Measurements from ENCODE around the gene ARID3B.
A peak's percentile ranks its signal among the peaks of the same experiment; 100 is the strongest.
"Not testable (repeated sequence)": the region's sequence is repeated elsewhere in the genome, so short reads cannot be mapped to it uniquely, and the experiment has no call there.

Gene ARID3B

DNA sequence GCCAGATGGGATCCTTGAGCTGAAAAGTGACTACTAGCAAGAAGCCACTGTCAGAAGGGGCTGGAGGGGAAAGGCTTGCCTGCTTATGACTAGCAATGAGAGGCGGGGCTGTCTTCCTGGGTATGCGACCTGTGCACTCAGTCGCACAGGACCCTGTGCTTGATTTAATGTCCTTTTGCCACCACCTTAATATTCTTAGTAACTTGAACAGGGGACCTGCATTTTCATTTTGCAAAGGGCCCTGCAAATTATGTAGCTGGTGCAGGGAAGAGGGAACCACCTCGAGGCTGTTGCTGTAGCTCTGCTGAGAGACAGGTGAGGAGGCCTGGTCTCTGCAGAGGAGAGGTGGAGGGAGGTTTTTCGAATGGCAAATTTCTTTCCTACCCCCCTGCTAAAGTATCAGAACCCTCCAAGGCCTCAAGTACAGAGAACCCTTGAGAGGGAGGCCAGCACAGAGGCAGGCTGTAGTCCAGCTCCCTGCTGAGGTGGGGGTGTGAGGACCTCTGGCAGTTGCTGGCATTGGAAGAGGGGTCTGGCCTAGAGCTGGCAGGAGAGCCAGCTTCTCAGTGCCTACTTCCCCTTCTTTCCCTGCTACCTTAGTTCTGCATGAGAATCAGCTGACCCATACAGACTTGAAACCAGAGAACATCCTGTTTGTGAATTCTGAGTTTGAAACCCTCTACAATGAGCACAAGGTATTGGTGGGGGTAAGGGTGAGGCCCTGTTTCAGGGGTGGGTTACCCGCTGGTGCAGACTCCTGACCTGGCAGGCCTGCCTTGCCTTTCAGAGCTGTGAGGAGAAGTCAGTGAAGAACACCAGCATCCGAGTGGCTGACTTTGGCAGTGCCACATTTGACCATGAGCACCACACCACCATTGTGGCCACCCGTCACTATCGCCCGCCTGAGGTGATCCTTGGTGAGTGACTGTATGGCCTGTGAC, 86.0 kb downstream of the ARID3B start:
- no peak overlapping the region for H3K9ac ChIP-seq (ENCODE audit: low read depth in 1 of 2, low read length in 2 of 2)

DNA sequence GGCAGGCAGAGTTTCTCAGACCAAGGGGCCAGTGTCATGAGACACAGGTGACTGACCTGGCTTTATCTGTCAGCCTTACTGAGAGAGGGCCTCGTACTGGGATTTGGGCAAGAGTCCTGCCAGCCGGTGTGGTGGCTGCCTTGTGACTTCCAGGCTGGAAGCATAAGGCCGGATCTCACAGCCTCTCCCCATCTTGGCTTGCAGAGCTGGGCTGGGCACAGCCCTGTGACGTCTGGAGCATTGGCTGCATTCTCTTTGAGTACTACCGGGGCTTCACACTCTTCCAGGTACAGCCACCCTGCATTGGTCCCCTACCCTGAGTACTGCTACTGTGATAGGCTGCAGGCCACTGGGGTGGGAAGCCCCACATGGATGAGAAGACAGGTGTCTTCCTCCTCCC, 86.7 kb downstream of the ARID3B start:
- peak overlapping the region in 1 of 2 donors; percentile 67 for H3K27ac ChIP-seq (ENCODE audit: low read depth in 2 of 2, low read length in 2 of 2)
- H3K9me3 ChIP-seq (ENCODE audit: control insufficient read depth in 2 of 2, low read length in 2 of 2): no peaks in the 10 kb centered on the region
- H3K36me3 ChIP-seq (ENCODE audit: control insufficient read depth in 2 of 2, insufficient read depth in 2 of 2, low read length in 2 of 2): peaks cover 89 to 95% of the 10 kb centered on the region in 2 donors
- no peaks in the 10 kb centered on the region for H3K27me3 ChIP-seq (ENCODE audit: control insufficient read depth in 2 of 2, insufficient read depth in 2 of 2, low read length in 2 of 2)
- H3K9ac ChIP-seq (ENCODE audit: low read depth in 1 of 2, low read length in 2 of 2): no peak overlapping the region
- H3K4me1 ChIP-seq (ENCODE audit: control insufficient read depth in 2 of 2, insufficient read depth in 2 of 2, low read length in 2 of 2): peaks cover 0 to 8% of the 10 kb centered on the region in 2 donors
- no peak overlapping the region for H3K4me3 ChIP-seq (ENCODE audit: low read length in 2 of 2)

More for the DNA sequence above, 86.0 kb downstream of the ARID3B start:
- Histone ChIP-seq H3K4me1 (ENCODE audit: control insufficient read depth in 2 of 2, insufficient read depth in 2 of 2, low read length in 2 of 2) (peaks cover 0 to 8% of the 10 kb centered on the region in 2 donors), H3K27me3 (ENCODE audit: control insufficient read depth in 2 of 2, insufficient read depth in 2 of 2, low read length in 2 of 2) (no peaks in the 10 kb centered on the region), H3K9me3 (ENCODE audit: control insufficient read depth in 2 of 2, low read length in 2 of 2) (no peaks in the 10 kb centered on the region), H3K4me3 (ENCODE audit: low read length in 2 of 2) (no peak overlapping the region), H3K27ac (ENCODE audit: low read depth in 2 of 2, low read length in 2 of 2) (peak overlapping the region in 1 of 2 donors; percentile 67), H3K36me3 (ENCODE audit: control insufficient read depth in 2 of 2, insufficient read depth in 2 of 2, low read length in 2 of 2) (peaks cover 91 to 95% of the 10 kb centered on the region in 2 donors)

DNA sequence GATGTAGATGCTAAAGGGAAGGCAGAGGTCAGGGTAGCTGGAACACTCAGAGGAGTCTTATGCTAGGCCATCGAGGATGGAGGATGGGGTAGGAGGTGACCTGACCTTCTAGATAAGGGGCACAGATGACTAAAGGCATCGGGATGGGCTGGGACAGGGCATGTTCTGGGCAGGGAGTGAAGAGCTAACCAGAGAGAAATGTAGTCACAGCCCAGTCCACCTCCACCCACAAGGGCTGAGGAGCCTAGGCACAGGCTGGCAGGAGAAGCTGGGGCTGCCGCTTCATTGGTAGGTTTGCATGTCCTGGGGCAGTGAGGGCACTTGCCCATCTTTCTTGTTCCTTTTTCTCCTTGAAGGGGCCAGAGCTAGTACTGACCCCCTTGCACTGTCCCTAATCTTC, 87.2 kb downstream of the ARID3B start:
- Histone ChIP-seq H3K4me1 (ENCODE audit: control insufficient read depth in 2 of 2, insufficient read depth in 2 of 2, low read length in 2 of 2) (peaks cover 0 to 8% of the 10 kb centered on the region in 2 donors), H3K27me3 (ENCODE audit: control insufficient read depth in 2 of 2, insufficient read depth in 2 of 2, low read length in 2 of 2) (no peaks in the 10 kb centered on the region), H3K9me3 (ENCODE audit: control insufficient read depth in 2 of 2, low read length in 2 of 2) (no peaks in the 10 kb centered on the region), H3K27ac (ENCODE audit: low read depth in 2 of 2, low read length in 2 of 2) (no peak overlapping the region), H3K4me3 (ENCODE audit: low read length in 2 of 2) (no peak overlapping the region), H3K36me3 (ENCODE audit: control insufficient read depth in 2 of 2, insufficient read depth in 2 of 2, low read length in 2 of 2) (peaks cover 89 to 95% of the 10 kb centered on the region in 2 donors), H3K9ac (ENCODE audit: low read depth in 1 of 2, low read length in 2 of 2) (no peak overlapping the region)

DNA sequence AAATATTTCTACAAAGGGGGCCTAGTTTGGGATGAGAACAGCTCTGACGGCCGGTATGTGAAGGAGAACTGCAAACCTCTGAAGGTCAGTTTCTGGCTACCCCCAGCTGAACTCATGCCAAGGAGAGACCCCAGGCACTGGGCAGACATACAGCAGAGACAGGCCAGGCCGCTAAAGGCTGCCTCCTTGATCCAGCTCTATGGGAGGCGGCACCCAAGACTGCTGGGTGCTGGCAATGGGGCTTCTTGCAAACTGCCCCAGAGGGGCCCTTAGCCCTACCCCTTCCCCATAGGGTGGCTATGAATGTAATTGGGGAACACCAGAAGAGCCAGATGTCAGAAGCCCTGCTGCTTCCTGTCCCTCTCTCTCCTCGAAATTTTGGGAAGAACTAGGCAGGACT, 87.9 kb downstream of the ARID3B start:
- no peak overlapping the region for H3K4me3 ChIP-seq (ENCODE audit: low read length in 2 of 2)
- no peak overlapping the region for H3K27ac ChIP-seq (ENCODE audit: low read depth in 2 of 2, low read length in 2 of 2)
- H3K36me3 ChIP-seq (ENCODE audit: control insufficient read depth in 2 of 2, insufficient read depth in 2 of 2, low read length in 2 of 2): peaks cover 85 to 92% of the 10 kb centered on the region in 2 donors
- H3K4me1 ChIP-seq (ENCODE audit: control insufficient read depth in 2 of 2, insufficient read depth in 2 of 2, low read length in 2 of 2): peaks cover 0 to 8% of the 10 kb centered on the region in 2 donors
- no peak overlapping the region for H3K9ac ChIP-seq (ENCODE audit: low read depth in 1 of 2, low read length in 2 of 2)
- H3K9me3 ChIP-seq (ENCODE audit: control insufficient read depth in 2 of 2, low read length in 2 of 2): no peaks in the 10 kb centered on the region
- H3K27me3 ChIP-seq (ENCODE audit: control insufficient read depth in 2 of 2, insufficient read depth in 2 of 2, low read length in 2 of 2): no peaks in the 10 kb centered on the region

DNA sequence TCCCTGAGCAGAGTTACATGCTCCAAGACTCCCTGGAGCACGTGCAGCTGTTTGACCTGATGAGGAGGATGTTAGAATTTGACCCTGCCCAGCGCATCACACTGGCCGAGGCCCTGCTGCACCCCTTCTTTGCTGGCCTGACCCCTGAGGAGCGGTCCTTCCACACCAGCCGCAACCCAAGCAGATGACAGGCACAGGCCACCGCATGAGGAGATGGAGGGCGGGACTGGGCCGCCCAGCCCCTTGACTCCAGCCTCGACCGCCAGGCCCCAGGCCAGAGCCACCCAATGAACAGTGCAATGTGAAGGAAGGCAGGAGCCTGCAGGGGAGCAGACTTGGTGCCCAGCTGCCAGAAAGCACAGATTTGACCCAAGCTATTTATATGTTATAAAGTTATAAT, 88.7 kb downstream of the ARID3B start:
- H3K36me3 ChIP-seq (ENCODE audit: control insufficient read depth in 2 of 2, insufficient read depth in 2 of 2, low read length in 2 of 2): peaks cover 81 to 87% of the 10 kb centered on the region in 2 donors
- not testable (repeated sequence) for H3K27me3 ChIP-seq (ENCODE audit: control insufficient read depth in 2 of 2, insufficient read depth in 2 of 2, low read length in 2 of 2); H3K27ac ChIP-seq (ENCODE audit: low read depth in 2 of 2, low read length in 2 of 2); H3K4me3 ChIP-seq (ENCODE audit: low read length in 2 of 2); H3K9ac ChIP-seq (ENCODE audit: low read depth in 1 of 2, low read length in 2 of 2); H3K4me1 ChIP-seq (ENCODE audit: control insufficient read depth in 2 of 2, insufficient read depth in 2 of 2, low read length in 2 of 2); H3K9me3 ChIP-seq (ENCODE audit: control insufficient read depth in 2 of 2, low read length in 2 of 2)

DNA sequence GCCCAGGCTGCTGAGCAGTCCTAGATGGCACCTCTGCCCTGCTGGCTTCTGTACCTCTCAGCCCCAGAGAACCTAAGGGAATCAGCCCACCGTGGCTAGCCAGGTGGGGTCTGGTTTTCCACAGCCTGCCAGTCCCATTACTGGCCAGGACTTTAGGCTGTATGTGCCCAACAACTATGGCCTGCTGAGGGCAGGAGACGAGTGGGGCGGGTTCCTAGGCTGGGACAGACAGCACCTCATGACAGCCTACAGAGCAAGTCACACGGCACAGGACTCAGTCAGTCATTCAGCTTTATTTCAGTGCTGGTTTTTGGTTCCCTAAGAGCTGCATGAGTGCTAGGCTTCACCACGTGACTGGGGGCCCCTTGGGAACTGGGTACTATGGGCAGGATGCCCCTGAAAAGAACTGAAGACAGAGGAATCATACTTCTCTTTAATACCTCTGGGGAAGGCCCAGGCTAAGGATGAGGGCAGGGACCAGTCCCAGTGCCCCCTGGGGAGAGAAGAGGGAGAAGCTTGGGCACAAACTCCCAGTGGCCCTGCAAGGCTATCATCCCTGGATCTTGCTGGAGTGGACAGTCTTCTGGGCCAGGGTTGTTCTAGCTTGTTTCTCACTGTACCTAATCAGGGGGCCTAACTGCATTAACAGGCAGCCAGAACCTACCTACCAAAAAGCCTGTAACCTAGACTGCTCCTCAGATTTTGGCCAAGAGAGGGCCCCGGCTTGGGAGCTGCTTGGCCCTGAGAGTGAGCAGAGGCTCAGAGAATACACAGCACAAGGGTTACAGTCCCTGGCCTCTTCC, 89.5 kb downstream of the ARID3B start:
- Histone ChIP-seq H3K9ac (ENCODE audit: low read depth in 1 of 2, low read length in 2 of 2) (no peak overlapping the region), H3K4me1 (ENCODE audit: control insufficient read depth in 2 of 2, insufficient read depth in 2 of 2, low read length in 2 of 2) (peaks cover 0 to 8% of the 10 kb centered on the region in 2 donors), H3K36me3 (ENCODE audit: control insufficient read depth in 2 of 2, insufficient read depth in 2 of 2, low read length in 2 of 2) (peaks cover 81 to 87% of the 10 kb centered on the region in 2 donors), H3K27me3 (ENCODE audit: control insufficient read depth in 2 of 2, insufficient read depth in 2 of 2, low read length in 2 of 2) (no peaks in the 10 kb centered on the region), H3K4me3 (ENCODE audit: low read length in 2 of 2) (no peak overlapping the region), H3K27ac (ENCODE audit: low read depth in 2 of 2, low read length in 2 of 2) (no peak overlapping the region), H3K9me3 (ENCODE audit: control insufficient read depth in 2 of 2, low read length in 2 of 2) (no peaks in the 10 kb centered on the region)

DNA sequence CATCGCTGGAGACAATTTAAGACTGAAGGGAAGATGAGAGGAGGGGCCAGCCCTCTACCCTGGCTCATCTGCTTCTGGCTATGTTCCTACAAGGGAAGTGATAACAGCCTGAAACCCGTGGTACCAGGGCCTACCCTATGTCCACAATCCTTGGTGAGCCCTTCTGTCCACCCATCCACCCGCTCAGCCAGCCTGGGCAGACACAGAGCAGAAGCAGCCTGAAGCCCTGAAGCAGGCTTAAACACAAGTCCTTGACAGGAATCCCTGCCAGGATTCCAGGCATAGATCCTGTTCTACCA, 90.0 kb downstream of the ARID3B start:
- H3K4me1 ChIP-seq (ENCODE audit: control insufficient read depth in 2 of 2, insufficient read depth in 2 of 2, low read length in 2 of 2): peaks cover 0 to 6% of the 10 kb centered on the region in 2 donors
- H3K36me3 ChIP-seq (ENCODE audit: control insufficient read depth in 2 of 2, insufficient read depth in 2 of 2, low read length in 2 of 2): peaks cover 81 to 86% of the 10 kb centered on the region in 2 donors
- no peaks in the 10 kb centered on the region for H3K9me3 ChIP-seq (ENCODE audit: control insufficient read depth in 2 of 2, low read length in 2 of 2)
- H3K9ac ChIP-seq (ENCODE audit: low read depth in 1 of 2, low read length in 2 of 2): no peak overlapping the region
- no peaks in the 10 kb centered on the region for H3K27me3 ChIP-seq (ENCODE audit: control insufficient read depth in 2 of 2, insufficient read depth in 2 of 2, low read length in 2 of 2)
- no peak overlapping the region for H3K4me3 ChIP-seq (ENCODE audit: low read length in 2 of 2)
- H3K27ac ChIP-seq (ENCODE audit: low read depth in 2 of 2, low read length in 2 of 2): no peak overlapping the region

DNA sequence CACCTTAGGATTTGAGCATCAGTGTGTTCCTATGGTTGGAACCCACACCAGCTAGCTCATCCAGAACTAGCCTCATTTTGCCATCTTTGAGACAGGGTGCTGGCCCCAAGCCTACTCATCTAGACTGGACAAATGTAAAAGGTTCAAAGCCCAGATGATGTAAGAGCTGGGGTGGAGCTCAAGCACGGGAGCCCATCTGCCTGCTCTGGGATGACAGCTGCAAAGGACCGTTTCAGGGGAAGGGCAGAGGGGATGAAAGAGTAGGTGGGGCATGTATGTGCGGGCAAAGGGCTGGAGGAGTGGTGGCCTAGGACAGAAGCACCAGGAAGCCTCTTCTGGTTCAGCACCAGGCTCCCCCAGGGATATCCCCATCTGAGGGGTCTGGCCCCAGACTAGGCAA, 90.4 kb downstream of the ARID3B start:
- no peaks in the 10 kb centered on the region for H3K27me3 ChIP-seq (ENCODE audit: control insufficient read depth in 2 of 2, insufficient read depth in 2 of 2, low read length in 2 of 2)
- no peak overlapping the region for H3K4me3 ChIP-seq (ENCODE audit: low read length in 2 of 2)
- H3K36me3 ChIP-seq (ENCODE audit: control insufficient read depth in 2 of 2, insufficient read depth in 2 of 2, low read length in 2 of 2): peaks cover 81 to 86% of the 10 kb centered on the region in 2 donors
- H3K4me1 ChIP-seq (ENCODE audit: control insufficient read depth in 2 of 2, insufficient read depth in 2 of 2, low read length in 2 of 2): peaks cover 0 to 2% of the 10 kb centered on the region in 2 donors
- no peak overlapping the region for H3K27ac ChIP-seq (ENCODE audit: low read depth in 2 of 2, low read length in 2 of 2)
- no peak overlapping the region for H3K9ac ChIP-seq (ENCODE audit: low read depth in 1 of 2, low read length in 2 of 2)
- no peaks in the 10 kb centered on the region for H3K9me3 ChIP-seq (ENCODE audit: control insufficient read depth in 2 of 2, low read length in 2 of 2)

DNA sequence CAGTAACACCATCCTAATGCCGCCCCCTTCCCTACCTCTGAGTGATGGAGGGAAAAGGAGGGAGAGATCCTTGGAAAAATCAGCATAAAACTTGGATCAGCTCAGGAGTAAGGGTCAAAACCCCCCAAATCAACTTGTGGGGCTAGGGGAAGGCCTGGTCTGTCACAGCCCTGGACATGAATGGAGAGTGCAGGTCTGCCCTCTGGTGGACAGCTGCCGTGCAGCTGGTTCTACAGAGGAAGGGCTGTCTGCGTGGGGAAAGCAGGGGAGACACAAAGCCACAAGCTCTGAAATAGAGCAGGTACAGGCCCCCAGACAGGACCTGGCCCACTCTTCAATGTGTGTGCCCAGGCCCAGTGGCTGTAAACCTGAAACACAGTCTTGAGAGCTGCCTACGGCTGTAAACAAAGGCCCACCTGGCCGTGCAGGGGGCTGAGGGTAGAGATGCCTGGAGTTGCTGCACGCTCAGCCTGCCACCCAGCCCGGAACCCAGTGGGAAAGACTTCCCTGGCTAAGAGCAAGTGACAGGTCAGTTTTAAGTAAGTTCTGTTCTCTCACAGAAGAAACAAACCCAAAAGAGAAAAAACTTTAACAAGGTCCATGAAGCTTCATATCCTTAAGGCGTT, 91.0 kb downstream of the ARID3B start:
- Histone ChIP-seq H3K9me3 (ENCODE audit: control insufficient read depth in 2 of 2, low read length in 2 of 2) (no peaks in the 10 kb centered on the region), H3K27ac (ENCODE audit: low read depth in 2 of 2, low read length in 2 of 2) (no peak overlapping the region), H3K27me3 (ENCODE audit: control insufficient read depth in 2 of 2, insufficient read depth in 2 of 2, low read length in 2 of 2) (no peaks in the 10 kb centered on the region), H3K4me3 (ENCODE audit: low read length in 2 of 2) (no peak overlapping the region), H3K9ac (ENCODE audit: low read depth in 1 of 2, low read length in 2 of 2) (no peak overlapping the region), H3K4me1 (ENCODE audit: control insufficient read depth in 2 of 2, insufficient read depth in 2 of 2, low read length in 2 of 2) (no peaks in the 10 kb centered on the region), H3K36me3 (ENCODE audit: control insufficient read depth in 2 of 2, insufficient read depth in 2 of 2, low read length in 2 of 2) (peaks cover 80 to 86% of the 10 kb centered on the region in 2 donors)

DNA sequence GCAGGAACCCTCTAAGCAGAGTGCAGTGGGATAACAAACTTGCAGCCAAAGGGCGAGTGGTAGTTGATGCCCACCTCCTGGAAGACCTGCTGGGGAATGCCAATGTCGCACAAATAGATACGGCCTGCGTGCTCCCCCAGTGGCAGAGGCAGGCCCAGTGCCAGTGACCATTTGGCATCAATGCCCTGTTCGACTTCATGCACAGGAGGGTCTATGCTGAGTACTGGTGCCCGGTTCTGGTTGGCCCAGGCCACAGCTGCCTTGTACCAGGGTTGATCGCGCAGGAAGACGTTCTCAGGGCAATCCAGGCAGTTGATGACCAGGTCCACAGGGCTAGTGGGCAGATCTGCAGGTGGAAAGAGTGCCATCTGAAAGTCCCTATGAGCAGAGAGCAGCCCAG, 91.6 kb downstream of the ARID3B start:
- Histone ChIP-seq H3K36me3 (ENCODE audit: control insufficient read depth in 2 of 2, insufficient read depth in 2 of 2, low read length in 2 of 2) (peaks cover 80 to 86% of the 10 kb centered on the region in 2 donors), H3K27me3 (ENCODE audit: control insufficient read depth in 2 of 2, insufficient read depth in 2 of 2, low read length in 2 of 2) (no peaks in the 10 kb centered on the region)

More for the DNA sequence above, 91.6 kb downstream of the ARID3B start:
- no peak overlapping the region for H3K9ac ChIP-seq (ENCODE audit: low read depth in 1 of 2, low read length in 2 of 2)
- no peak overlapping the region for H3K4me3 ChIP-seq (ENCODE audit: low read length in 2 of 2)
- H3K4me1 ChIP-seq (ENCODE audit: control insufficient read depth in 2 of 2, insufficient read depth in 2 of 2, low read length in 2 of 2): no peaks in the 10 kb centered on the region
- H3K9me3 ChIP-seq (ENCODE audit: control insufficient read depth in 2 of 2, low read length in 2 of 2): no peaks in the 10 kb centered on the region
- H3K27ac ChIP-seq (ENCODE audit: low read depth in 2 of 2, low read length in 2 of 2): no peak overlapping the region
